HG02938 (cell line): ENCODE data around the gene BMI1.

Experiments used
- ATAC-seq: cut with Tn5 transposase; IDR thresholded peaks from one replicate; pipeline ENCODE4 v1.9.1; 2021; ENCODE audit warnings: mild to moderate bottlenecking, moderate library complexity; ENCODE audit not compliant: unreplicated experiment

The BMI1 gene

GRCh38 chr10:22366435-22366703 is 45.5 kb downstream of the BMI1 start:
- ATAC-seq = no peak

- ATAC-seq = no peak
Observed at GRCh38 chr10:22366771-22367170, 45.9 kb downstream of the BMI1 start.

GRCh38 chr10:22367471-22367870 is 46.6 kb downstream of the BMI1 start:
- no peak for ATAC-seq

GRCh38 chr10:22368402-22368801 is 47.5 kb downstream of the BMI1 start:
- ATAC-seq = no peak

- ATAC-seq = no peak
Observed at GRCh38 chr10:22368981-22369380, 48.1 kb downstream of the BMI1 start.

GRCh38 chr10:22369434-22370072 is 48.7 kb downstream of the BMI1 start:
- no peak for ATAC-seq

GRCh38 chr10:22370320-22370719 is 49.4 kb downstream of the BMI1 start:
- no peak for ATAC-seq

- ATAC-seq = no peak
Observed at GRCh38 chr10:22372298-22372697, 51.4 kb downstream of the BMI1 start.

GRCh38 chr10:22372917-22373316 is 52.0 kb downstream of the BMI1 start:
- ATAC-seq = no peak

- ATAC-seq = no peak
Observed at GRCh38 chr10:22374489-22375126, 53.7 kb downstream of the BMI1 start.

GRCh38 chr10:22379059-22379458 is 58.2 kb downstream of the BMI1 start:
- peak; percentile 72 for ATAC-seq
